Right lobe of liver (tissue), 6 donors: ENCODE measurements around the gene CLDN20. TPM values are rescaled to one million over a fixed set of nuclear protein-coding genes. Genes with fewer than 3 reads are reported as not detected.

Source experiments
- ATAC-seq, 4 donors: fragments of 200-7000 bp; cut with Tn5 transposase; one replicate each; pipeline ENCODE4 v1.9.1; 2020; ENCODE audit warnings: mild to moderate bottlenecking in 4 of 4, moderate library complexity in 4 of 4
- DNase-seq, 3 donors: peaks; one replicate each; pipeline ENCODE4 v3.0.0-alpha.2; 2020
- H3K27ac ChIP-seq, 3 donors: fragments of 200-600 bp; one replicate each; pipeline ENCODE4 v1.8.0; 2022
- H3K27me3 ChIP-seq, 2 donors: fragments of 200-600 bp; one replicate each; pipeline ENCODE4 v1.8.0; 2022
- H3K36me3 ChIP-seq, 4 donors: fragments of 200-600 bp; sonication (generic) in 1 of 4; one replicate each; pipeline versions ENCODE4 v1.5.1 to v1.8.0; 2017 to 2022; ENCODE audit warnings: control low read depth in 1 of 4
- H3K4me1 ChIP-seq, 4 donors: fragments of 200-600 bp; sonication (generic) in 1 of 4; one replicate each; pipeline versions ENCODE4 v1.5.1 to v1.8.0; 2017 to 2022; ENCODE audit warnings: control low read depth in 1 of 4
- H3K4me3 ChIP-seq, 3 donors: fragments of 200-600 bp; one replicate each; pipeline ENCODE4 v1.8.0; 2022
- H3K9me3 ChIP-seq, 4 donors: fragments of 200-600 bp; sonication (generic) in 1 of 4; one replicate each; pipeline versions ENCODE4 v1.5.1 to v1.8.0; 2017 to 2022; ENCODE audit warnings: control low read depth in 1 of 4
- POLR2A ChIP-seq: fragments of 450-650 bp; IDR thresholded peaks from one replicate; pipeline ENCODE4 v1.6.1; 2017; ENCODE audit warnings: antibody characterized with exemption, mild to moderate bottlenecking
- WGBS: methylation state at CpG from one replicate; pipeline ENCODE4 v1.1.6; 2018; ENCODE audit warnings: low coverage, low lambda C conversion rate; ENCODE audit not compliant: insufficient coverage; ENCODE audit errors: missing lambda C conversion rate; 5-methylcytosine and 5-hydroxymethylcytosine counted together
- intact Hi-C, 2 donors: fragments of 100-400 bp; cut with DNase I; formaldehyde crosslinking; loops; one replicate each; pipeline versions ENCODE4 v1.11.2 to v1.14.1; 2022
- total RNA-seq, 6 experiments: library from RNA; depleted of rRNA in 2 of 6; stranded (reverse); fragments of >200 nt in 2 of 6; fragmentation: NEBNext Ultra II Directional in 3 of 6; extraction: Animal tissue kit (Norgen Biotek cat#: 25700) in 3 of 6; gene quantifications; one replicate each; pipeline versions ENCODE4 v1.1.0 to v1.2.4, GENCODE V29; 2016 to 2023
- TF ChIP-seq, protein P1 (sequence below), 4 donors: fragments of 200-600 bp in 3 of 4; fragments of 450-650 bp in 1 of 4; IDR thresholded peaks; one replicate each; pipeline versions ENCODE4 v1.5.1 to v1.8.0; 2016 to 2022; ENCODE audit warnings: antibody characterized with exemption in 4 of 4, mild to moderate bottlenecking in 2 of 4
- donor health status: DM: no; HTN: yes; CAD: no.
- donor health status: DM: no; HTN: no; CAD: no.
- donor health status: DM: no; HTN: no; CAD: no.
- donor health status: DM: no; HTN: yes; CAD: no.
- donor health status: DM: no; HTN: yes; CAD: no.

CLDN20 gene
- total RNA-seq, 6 experiments from 2014 or later, result not detected

DNA sequence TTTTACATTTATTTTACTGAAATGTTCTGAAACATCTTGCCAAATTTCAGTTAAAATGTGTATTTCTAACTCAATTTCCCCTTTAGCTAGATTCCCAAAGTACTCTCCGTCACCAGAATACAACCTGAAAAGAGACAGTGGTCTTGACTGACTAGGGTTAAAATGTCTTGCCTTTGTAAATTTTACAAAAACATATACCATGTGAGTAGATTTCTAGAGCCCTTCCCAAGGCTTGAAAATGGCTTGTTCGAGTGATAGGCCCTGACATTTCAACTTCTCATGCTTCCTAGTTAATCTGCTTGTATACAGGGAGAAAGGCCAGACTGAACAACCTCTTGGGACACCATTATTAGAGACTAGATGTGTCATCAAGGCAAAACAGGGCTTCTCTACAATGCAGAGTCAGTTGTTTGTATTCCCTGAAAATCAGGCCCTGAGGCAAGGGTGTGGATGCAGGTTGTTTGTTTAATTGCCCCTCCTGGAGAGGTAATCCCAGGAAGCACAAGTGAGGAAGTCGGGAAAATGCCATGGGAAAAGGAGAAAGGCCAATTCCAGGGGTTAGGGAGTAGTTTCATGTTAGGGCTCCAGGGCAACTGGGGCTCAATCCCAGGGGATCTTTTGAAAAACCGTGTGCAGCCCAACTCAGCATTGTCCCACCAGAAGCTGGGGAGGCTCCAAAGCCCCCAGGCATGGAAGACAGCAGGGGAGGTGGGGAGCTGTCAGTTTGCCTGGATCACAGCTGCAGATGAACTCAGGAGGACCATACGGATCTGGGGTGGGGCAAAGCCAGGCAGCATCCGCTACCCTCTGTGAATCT is 62.1 kb downstream of the CLDN20 start:
- WGBS, result 90% methylated on average over 4 of the region's 6 CpGs
- Histone ChIP-seq H3K4me3 (no peak overlapping the region), H3K27ac (no peak overlapping the region), H3K9me3 (no peaks in the 10 kb centered on the region), H3K27me3 (no peaks in the 10 kb centered on the region), H3K4me1 (no peaks in the 10 kb centered on the region), H3K36me3 (no peaks in the 10 kb centered on the region)
- intact Hi-C loops, result no loop called here
- DNase-seq, result no peak
- TF ChIP-seq, protein P1, sequence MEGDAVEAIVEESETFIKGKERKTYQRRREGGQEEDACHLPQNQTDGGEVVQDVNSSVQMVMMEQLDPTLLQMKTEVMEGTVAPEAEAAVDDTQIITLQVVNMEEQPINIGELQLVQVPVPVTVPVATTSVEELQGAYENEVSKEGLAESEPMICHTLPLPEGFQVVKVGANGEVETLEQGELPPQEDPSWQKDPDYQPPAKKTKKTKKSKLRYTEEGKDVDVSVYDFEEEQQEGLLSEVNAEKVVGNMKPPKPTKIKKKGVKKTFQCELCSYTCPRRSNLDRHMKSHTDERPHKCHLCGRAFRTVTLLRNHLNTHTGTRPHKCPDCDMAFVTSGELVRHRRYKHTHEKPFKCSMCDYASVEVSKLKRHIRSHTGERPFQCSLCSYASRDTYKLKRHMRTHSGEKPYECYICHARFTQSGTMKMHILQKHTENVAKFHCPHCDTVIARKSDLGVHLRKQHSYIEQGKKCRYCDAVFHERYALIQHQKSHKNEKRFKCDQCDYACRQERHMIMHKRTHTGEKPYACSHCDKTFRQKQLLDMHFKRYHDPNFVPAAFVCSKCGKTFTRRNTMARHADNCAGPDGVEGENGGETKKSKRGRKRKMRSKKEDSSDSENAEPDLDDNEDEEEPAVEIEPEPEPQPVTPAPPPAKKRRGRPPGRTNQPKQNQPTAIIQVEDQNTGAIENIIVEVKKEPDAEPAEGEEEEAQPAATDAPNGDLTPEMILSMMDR (IDR thresholded peaks at IDR 0.05), result no peak
- no peak for TF ChIP-seq POLR2A
- no peak for ATAC-seq

Other genes starting within 250 kb of the CLDN20 start
- 10 to 100 TPM; 12.3 to 18.9 (median 16.2) TPM for gene TFB1M, start 50.5 kb downstream of the CLDN20 start, total RNA-seq
- not detected for gene NOX3, start 191.8 kb downstream of the CLDN20 start, total RNA-seq